H1 (cell line): ENCODE measurements around the gene HES7. TPM values are rescaled to one million over a fixed set of nuclear protein-coding genes. Genes with fewer than 3 reads are reported as not detected.

ENCODE experiments used
- HDAC2 ChIP-seq, 2 experiments: fragments of 300-600 bp in 1 of 2; sonication (generic) in 1 of 2; IDR thresholded peaks; 2 replicates each; pipeline ENCODE4 v1.6.1; 2011 to 2012; ENCODE audit warnings: low read depth in 2 of 2, low read length in 2 of 2, mild to moderate bottlenecking in 2 of 2, moderate library complexity in 2 of 2, borderline replicate concordance in 1 of 2, inconsistent platforms in 1 of 2
- POLR2A ChIP-seq, 2 experiments: IDR thresholded peaks; 1 replicate in 1 of 2; 2 replicates in 1 of 2; pipeline ENCODE4 v1.6.1; 2011; ENCODE audit warnings: low read depth in 2 of 2, low read length in 2 of 2, mild to moderate bottlenecking in 2 of 2; ENCODE audit errors: control extremely low read depth in 1 of 2
- POLR2AphosphoS5 ChIP-seq: IDR thresholded peaks from 2 replicates; pipeline ENCODE4 v1.6.1; 2011; ENCODE audit warnings: low read depth, low read length
- RNF2 ChIP-seq: fragments of 200-900, 300-1000 bp; sonication (generic); IDR thresholded peaks from 2 replicates; pipeline ENCODE4 v1.7.1; 2016; ENCODE audit warnings: borderline replicate concordance, low read depth, mild to moderate bottlenecking, antibody characterized with exemption, low read length; ENCODE audit not compliant: poor library complexity, severe bottlenecking; ENCODE audit errors: missing control alignments
- SP4 ChIP-seq: IDR thresholded peaks from 2 replicates; pipeline ENCODE4 v1.6.1; 2012; ENCODE audit warnings: low read length, inconsistent platforms
- TBP ChIP-seq: IDR thresholded peaks from 2 replicates; pipeline ENCODE4 v1.6.1; 2011; ENCODE audit warnings: low read depth, low read length, improper control_type of control experiment
- ZNF274 ChIP-seq: IDR thresholded peaks from 2 replicates; pipeline ENCODE4 v1.7.0; 2012; ENCODE audit warnings: low read length, borderline replicate concordance; ENCODE audit errors: extremely low read depth
- polyA plus RNA-seq, 7 experiments: library from polyadenylated mRNA; depleted of rRNA in 3 of 7; stranded (reverse) in 5 of 7; unstranded in 2 of 7; fragments of >200 nt in 5 of 7; fragments of 200-250 nt in 2 of 7; gene quantifications; 1 replicate in 5 of 7; 2 replicates in 1 of 7; 4 replicates in 1 of 7; pipeline versions ENCODE4 v1.2.1 to v1.2.3, GENCODE V29; 2011 to 2013; ENCODE audit warnings: missing spikeins in 2 of 7, mixed read lengths in 2 of 7
- total RNA-seq: library from RNA; stranded (reverse); fragmentation: NEBNext Ultra II Directional; extraction: Animal tissue kit (Norgen Biotek cat#: 25700); gene quantifications from 2 replicates; pipeline ENCODE4 v1.2.1, GENCODE V29; 2021
- TF ChIP-seq, protein P1 (sequence below), 3 experiments: IDR thresholded peaks; 1 replicate in 2 of 3; 2 replicates in 1 of 3; pipeline versions ENCODE4 v1.5.1 to v1.6.1; 2011; ENCODE audit warnings: low read length in 3 of 3, mild to moderate bottlenecking in 3 of 3, inconsistent platforms in 2 of 3, low read depth in 1 of 3, moderate library complexity in 1 of 3; ENCODE audit not compliant: insufficient read depth in 1 of 3; ENCODE audit errors: control extremely low read depth in 1 of 3

HES7 gene
- total and polyA plus RNA-seq, 2 of the 8 experiments (the other 6 are each of a cell fraction or from before 2014, with no cell fraction given), result 0.20 to 0.32 TPM

- TF ChIP-seq RNF2 (no peak), ZNF274 (no peak), POLR2A (IDR thresholded peaks at IDR 0.05; ENCODE audit: control extremely low read depth in 1 of 2, low read depth in 2 of 2, low read length in 2 of 2) (no peak), HDAC2 (IDR thresholded peaks at IDR 0.05; ENCODE audit: borderline replicate concordance in 1 of 2, low read depth in 2 of 2, low read length in 2 of 2) (no peak), POLR2AphosphoS5 (no peak; the same call in 1 of the 2 replicates), TBP (no peak), SP4 (no peak)
- TF ChIP-seq, protein P1, sequence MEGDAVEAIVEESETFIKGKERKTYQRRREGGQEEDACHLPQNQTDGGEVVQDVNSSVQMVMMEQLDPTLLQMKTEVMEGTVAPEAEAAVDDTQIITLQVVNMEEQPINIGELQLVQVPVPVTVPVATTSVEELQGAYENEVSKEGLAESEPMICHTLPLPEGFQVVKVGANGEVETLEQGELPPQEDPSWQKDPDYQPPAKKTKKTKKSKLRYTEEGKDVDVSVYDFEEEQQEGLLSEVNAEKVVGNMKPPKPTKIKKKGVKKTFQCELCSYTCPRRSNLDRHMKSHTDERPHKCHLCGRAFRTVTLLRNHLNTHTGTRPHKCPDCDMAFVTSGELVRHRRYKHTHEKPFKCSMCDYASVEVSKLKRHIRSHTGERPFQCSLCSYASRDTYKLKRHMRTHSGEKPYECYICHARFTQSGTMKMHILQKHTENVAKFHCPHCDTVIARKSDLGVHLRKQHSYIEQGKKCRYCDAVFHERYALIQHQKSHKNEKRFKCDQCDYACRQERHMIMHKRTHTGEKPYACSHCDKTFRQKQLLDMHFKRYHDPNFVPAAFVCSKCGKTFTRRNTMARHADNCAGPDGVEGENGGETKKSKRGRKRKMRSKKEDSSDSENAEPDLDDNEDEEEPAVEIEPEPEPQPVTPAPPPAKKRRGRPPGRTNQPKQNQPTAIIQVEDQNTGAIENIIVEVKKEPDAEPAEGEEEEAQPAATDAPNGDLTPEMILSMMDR (IDR thresholded peaks at IDR 0.05; ENCODE audit: control extremely low read depth in 1 of 3, insufficient read depth in 1 of 3, low read depth in 1 of 3, low read length in 3 of 3), result peak; percentile 60 to 89 (median 85)
Observed at GRCh38 chr17:8158267-8159031, 34.5 kb upstream of the HES7 start (continued).
